GM12892 (cell line): ENCODE data around the gene SARNP.

Experiments used
- POLR2A ChIP-seq: IDR thresholded peaks from 2 replicates; pipeline ENCODE4 v1.6.1; 2011; ENCODE audit warnings: low read depth, low read length, control low read depth
- POLR2AphosphoS5 ChIP-seq: IDR thresholded peaks from 2 replicates; pipeline ENCODE4 v1.6.1; 2011; ENCODE audit warnings: low read depth, low read length, control low read depth
- TAF1 ChIP-seq: IDR thresholded peaks from 2 replicates; pipeline ENCODE4 v1.6.1; 2011; ENCODE audit warnings: low read depth, mild to moderate bottlenecking, control low read depth, low read length, borderline replicate concordance

- no peak for TF ChIP-seq POLR2A
- TF ChIP-seq POLR2AphosphoS5 = no peak
- no peak for TF ChIP-seq TAF1
These were observed 108.8 kb downstream of the SARNP start for GRCh38 chr12:55708695-55709233.
